Loucy (cell line): Measurements from ENCODE around the gene PNCK.

ENCODE experiments used
- EZH2phosphoT487 ChIP-seq: fragments of 200-600 bp; IDR thresholded peaks from 2 replicates; pipeline ENCODE4 v1.6.1; 2018; ENCODE audit warnings: antibody characterized with exemption, mild to moderate bottlenecking, moderate library complexity, borderline replicate concordance
- TF ChIP-seq, protein P1 (sequence below): fragments of 200-600 bp; sonication (generic); conservative IDR thresholded peaks from 2 replicates; pipeline ENCODE4 v1.5.1; 2014; ENCODE audit warnings: mild to moderate bottlenecking, antibody characterized with exemption, low read length

DNA sequence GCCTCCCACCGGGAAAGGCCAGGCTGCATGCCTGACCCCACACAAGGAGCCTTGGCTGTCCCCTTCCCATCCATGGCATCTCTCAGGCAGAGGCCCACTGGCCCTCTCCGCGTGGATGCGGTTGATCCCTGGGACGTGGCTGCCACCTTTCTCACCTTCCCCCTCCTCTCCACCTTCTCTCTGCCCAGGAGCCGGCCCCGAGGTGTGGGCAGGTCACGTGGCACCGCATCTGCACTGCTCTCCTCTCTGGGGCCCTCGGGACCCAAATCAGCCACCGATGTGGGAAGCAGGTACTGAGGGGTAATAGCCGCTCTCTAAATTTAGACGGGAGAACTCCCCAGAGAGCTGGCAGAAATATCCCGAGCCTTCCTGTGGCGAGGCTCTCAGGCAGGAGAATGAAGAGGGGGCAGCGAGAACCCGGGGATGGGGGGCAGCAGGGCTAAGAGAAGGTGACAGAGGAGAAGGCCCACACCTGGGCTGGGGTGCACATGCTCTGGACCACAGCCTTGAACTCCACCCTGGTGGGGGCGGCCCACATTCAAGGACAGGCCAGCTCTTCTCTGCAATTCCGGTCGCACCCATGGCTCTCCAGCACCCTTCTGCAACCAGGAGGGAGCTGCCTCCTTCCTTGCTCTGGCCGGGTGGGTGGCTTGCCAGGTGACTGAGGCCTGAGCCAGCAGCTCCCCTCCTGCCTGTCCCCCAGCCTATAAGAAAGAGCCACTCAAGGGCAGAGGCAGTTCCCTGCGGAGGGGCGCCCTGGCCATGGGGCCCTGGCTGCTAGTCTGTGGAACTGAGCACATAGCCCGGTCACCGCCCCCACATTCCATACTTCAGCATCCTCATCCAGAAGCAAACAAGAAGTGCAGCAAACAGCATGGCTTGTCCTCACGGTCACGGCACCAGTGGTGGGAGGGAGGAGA, 36.2 kb downstream of the PNCK start:
- TF ChIP-seq, protein P1, sequence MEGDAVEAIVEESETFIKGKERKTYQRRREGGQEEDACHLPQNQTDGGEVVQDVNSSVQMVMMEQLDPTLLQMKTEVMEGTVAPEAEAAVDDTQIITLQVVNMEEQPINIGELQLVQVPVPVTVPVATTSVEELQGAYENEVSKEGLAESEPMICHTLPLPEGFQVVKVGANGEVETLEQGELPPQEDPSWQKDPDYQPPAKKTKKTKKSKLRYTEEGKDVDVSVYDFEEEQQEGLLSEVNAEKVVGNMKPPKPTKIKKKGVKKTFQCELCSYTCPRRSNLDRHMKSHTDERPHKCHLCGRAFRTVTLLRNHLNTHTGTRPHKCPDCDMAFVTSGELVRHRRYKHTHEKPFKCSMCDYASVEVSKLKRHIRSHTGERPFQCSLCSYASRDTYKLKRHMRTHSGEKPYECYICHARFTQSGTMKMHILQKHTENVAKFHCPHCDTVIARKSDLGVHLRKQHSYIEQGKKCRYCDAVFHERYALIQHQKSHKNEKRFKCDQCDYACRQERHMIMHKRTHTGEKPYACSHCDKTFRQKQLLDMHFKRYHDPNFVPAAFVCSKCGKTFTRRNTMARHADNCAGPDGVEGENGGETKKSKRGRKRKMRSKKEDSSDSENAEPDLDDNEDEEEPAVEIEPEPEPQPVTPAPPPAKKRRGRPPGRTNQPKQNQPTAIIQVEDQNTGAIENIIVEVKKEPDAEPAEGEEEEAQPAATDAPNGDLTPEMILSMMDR = no peak
- TF ChIP-seq EZH2phosphoT487 = no peak
